Kidney epithelial cell (primary cell): ENCODE measurements around the gene TTLL11. TPM values are rescaled to one million over a fixed set of nuclear protein-coding genes. Genes with fewer than 3 reads are reported as not detected.
A peak's percentile ranks its signal among the peaks of the same experiment; 100 is the strongest.

Source experiments
- DNase-seq: peaks from one replicate; pipeline ENCODE4 v3.0.0-alpha.2; 2010; ENCODE audit warnings: low read depth
- H3K27me3 ChIP-seq: 2 replicates; pipeline ENCODE4 v1.6.0; 2011; ENCODE audit warnings: low read length; ENCODE audit not compliant: control insufficient read depth, insufficient read depth
- H3K36me3 ChIP-seq: 2 replicates; pipeline ENCODE4 v1.5.1; 2011; ENCODE audit warnings: low read length; ENCODE audit not compliant: control insufficient read depth, insufficient read depth
- H3K4me3 ChIP-seq: 2 replicates; pipeline ENCODE4 v1.5.1; 2011; ENCODE audit warnings: low read depth, mild to moderate bottlenecking, control low read depth, low read length
- total RNA-seq: library from RNA; depleted of rRNA; stranded (reverse); fragments of >200 nt; gene quantifications from 2 replicates; pipeline ENCODE4 v1.2.3, GENCODE V29; 2015
- TF ChIP-seq, protein P1 (sequence below): IDR thresholded peaks from 2 replicates; pipeline ENCODE4 v1.5.1; 2011; ENCODE audit warnings: mild to moderate bottlenecking, moderate library complexity, low read length, control low read depth, inconsistent platforms; ENCODE audit not compliant: insufficient read depth, poor library complexity, severe bottlenecking

The TTLL11 gene
- total RNA-seq, 1 donor from 2014 or later = 4.2 TPM

DNA sequence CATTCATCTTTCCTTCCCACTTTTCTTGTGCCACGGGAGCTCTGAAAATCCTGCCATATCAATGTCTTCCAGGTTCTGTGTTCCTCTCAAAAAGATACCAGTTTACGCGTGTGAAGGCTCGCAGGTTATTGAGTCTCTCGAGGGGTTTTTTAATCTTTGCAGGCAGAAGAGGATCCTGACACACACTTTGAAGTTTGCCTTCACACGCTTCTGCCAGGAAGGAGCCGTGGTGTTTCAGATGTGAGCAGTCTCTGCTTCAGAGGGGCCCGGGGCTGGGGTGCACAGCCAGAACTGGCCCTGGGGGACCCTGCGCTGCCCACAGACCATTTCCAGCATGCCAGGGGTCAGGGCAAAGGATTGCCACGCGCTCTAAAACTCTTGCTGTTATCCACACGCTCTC lies 167.2 kb downstream of the TTLL11 start:
- no peak for DNase-seq
- Histone ChIP-seq H3K36me3 (no peaks in the 10 kb centered on the region), H3K27me3 (no peaks in the 10 kb centered on the region), H3K4me3 (no peak overlapping the region)
- TF ChIP-seq, protein P1, sequence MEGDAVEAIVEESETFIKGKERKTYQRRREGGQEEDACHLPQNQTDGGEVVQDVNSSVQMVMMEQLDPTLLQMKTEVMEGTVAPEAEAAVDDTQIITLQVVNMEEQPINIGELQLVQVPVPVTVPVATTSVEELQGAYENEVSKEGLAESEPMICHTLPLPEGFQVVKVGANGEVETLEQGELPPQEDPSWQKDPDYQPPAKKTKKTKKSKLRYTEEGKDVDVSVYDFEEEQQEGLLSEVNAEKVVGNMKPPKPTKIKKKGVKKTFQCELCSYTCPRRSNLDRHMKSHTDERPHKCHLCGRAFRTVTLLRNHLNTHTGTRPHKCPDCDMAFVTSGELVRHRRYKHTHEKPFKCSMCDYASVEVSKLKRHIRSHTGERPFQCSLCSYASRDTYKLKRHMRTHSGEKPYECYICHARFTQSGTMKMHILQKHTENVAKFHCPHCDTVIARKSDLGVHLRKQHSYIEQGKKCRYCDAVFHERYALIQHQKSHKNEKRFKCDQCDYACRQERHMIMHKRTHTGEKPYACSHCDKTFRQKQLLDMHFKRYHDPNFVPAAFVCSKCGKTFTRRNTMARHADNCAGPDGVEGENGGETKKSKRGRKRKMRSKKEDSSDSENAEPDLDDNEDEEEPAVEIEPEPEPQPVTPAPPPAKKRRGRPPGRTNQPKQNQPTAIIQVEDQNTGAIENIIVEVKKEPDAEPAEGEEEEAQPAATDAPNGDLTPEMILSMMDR = no peak

DNA sequence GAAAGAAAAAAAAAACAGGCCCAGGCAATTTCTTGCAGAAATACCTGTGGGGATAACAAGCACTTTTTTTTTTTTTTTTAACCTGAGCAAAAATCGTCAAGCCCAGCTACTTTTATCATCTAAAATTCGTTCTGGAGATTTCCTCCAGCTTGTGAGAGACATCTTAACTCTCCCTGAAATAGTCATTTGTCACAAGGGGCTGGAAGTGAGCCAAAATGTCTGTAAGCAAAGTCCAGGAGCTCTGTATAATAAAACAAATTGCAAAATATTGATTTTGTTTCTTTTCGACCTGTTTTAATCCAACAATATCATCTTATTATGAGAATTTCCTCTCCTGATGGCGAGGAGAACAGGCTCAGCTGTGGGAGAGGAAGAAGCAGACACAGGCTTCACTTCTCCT lies 168.4 kb downstream of the TTLL11 start:
- no peaks in the 10 kb centered on the region for H3K36me3 ChIP-seq
- no peaks in the 10 kb centered on the region for H3K27me3 ChIP-seq
- no peak for DNase-seq
- TF ChIP-seq, protein P1 = no peak
- H3K4me3 ChIP-seq = no peak overlapping the region

DNA sequence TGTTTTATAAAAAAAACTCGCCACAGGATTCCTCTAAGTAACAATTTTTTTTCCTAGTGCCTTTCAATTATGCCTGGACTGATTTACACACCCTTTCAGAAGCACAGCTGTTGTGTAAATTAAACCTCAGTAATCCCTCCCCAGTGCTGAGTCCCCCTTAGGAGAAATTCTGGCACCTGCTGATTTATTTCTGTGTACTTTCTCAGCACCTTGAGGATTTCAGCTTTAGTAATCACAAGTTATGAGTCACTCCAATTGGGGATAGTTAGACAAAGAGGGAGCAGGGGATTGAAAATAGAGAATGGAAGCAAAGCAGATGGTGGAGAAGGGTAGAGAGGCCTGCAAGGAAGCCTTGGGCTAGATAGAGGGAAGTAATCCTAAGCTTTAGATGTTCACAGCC lies 171.7 kb downstream of the TTLL11 start:
- H3K4me3 ChIP-seq = no peak overlapping the region
- no peaks in the 10 kb centered on the region for H3K36me3 ChIP-seq
- peak; percentile 16 for DNase-seq
- H3K27me3 ChIP-seq = no peaks in the 10 kb centered on the region
- TF ChIP-seq, protein P1 = no peak

DNA sequence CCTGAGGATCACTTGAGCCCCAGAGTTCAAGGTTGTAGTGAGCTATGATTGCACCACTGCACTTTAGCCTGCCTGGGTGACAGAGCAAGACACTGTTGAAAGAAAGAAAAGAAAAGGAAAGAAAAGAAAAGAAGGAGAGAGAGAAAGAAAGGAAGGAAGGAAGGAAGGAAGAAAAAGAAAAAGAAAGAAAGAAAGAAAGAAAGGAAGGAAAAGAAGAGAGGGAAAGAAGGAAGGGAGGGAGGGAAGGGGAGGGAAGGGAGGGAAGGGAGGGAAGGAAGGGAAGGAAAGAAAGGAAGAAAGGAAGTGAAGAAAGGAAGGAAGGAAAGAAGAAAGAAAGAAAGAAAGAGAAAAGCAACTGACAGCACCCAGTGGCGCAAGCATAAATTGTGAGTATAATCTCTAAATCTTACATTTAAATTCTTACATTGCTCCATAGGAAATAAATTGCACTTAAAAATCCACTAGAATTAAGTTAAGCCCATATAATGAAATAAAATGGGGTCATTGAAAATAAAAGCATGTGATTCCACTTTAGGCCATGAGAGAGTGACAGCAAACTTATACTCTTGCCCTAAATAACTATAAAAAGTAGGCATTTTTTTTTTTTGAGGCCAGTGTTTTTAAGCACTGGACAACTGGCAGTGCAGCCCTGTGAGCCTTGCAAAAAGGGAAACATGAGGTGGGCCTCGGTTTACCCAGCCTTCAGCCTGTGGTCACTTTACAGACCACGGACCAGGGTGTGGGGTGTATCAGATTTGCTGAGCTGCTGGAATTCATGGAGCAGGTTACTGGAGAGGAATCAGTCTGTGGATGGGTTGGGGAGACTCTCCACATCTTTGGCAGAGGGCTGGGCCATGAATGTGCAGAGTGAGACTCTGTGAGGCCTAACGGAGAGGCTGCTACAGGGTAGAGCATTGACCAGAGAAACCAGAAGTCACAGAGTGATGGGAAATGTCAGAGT lies 175.5 kb downstream of the TTLL11 start:
- TF ChIP-seq, protein P1 = no peak
- H3K27me3 ChIP-seq = no peaks in the 10 kb centered on the region
- no peak for DNase-seq
- no peak overlapping the region for H3K4me3 ChIP-seq
- H3K36me3 ChIP-seq = no peaks in the 10 kb centered on the region

DNA sequence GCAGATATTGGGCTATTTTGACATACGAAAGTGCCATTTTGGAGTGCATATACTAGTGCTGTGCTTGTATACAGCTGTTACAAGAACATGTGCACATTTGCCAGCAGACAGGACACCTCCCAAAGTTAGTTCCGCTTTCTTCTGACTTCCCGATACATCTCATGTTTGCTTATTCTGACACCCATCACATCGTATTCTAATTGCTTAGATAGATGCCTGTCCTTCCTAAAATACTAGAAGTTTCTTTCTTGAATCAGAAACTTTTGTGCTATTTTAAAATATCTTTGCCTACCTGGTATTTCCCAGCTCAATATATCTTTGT lies 177.8 kb downstream of the TTLL11 start:
- H3K4me3 ChIP-seq = no peak overlapping the region
- no peak for DNase-seq
- TF ChIP-seq, protein P1 = no peak
- no peaks in the 10 kb centered on the region for H3K36me3 ChIP-seq
- H3K27me3 ChIP-seq = no peaks in the 10 kb centered on the region

DNA sequence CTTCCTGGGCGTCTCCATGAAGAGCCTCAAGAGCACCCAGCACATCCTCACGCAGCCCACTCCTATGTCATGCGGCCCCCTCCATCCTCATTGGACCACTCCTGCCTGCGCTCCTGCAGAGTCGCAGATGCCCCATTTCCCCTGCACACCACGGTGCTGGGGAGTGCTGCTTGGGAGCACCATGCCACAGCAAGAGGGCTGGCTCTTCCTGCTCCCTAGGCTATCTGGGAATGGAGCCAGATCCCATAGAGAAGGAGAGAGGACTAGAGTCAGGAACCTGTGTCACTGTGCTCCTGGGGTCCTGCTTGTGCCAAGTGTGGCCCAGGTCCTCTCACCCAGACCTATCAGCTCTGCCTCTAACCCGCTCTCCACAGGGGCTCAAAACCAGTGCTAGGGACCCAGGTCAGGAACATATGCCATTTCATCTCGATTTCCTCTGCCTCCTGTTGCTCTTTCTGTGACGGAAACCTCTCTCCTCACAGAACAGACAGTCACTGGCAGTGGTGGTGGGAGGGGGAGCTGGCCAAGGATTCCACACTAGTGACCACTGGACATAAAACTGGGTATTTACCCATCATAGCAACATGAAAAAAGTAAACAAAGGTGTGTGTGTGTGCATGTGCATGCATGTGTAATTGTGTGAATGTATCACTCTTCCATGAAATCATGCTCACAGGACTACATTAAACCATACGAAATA lies 178.4 kb downstream of the TTLL11 start:
- Histone ChIP-seq H3K27me3 (no peaks in the 10 kb centered on the region), H3K4me3 (no peak overlapping the region), H3K36me3 (no peaks in the 10 kb centered on the region)
- no peak for DNase-seq
- TF ChIP-seq, protein P1 = no peak
